Gastroesophageal sphincter (tissue), 3 donors: ENCODE measurements around the gene CTIF.

Source experiments
- CTCF ChIP-seq, 4 experiments: fragments of 200-600 bp in 2 of 4; fragments of 450-650 bp in 2 of 4; sonication (generic) in 1 of 4; IDR thresholded peaks; one replicate each; pipeline ENCODE4 v1.5.1; 2017 to 2019; ENCODE audit warnings: antibody characterized with exemption in 4 of 4, mild to moderate bottlenecking in 2 of 4, moderate library complexity in 2 of 4
- EP300 ChIP-seq: sonication (generic); formaldehyde crosslinking; IDR thresholded peaks from one replicate; pipeline ENCODE4 v1.6.1; 2017; ENCODE audit warnings: antibody characterized with exemption, mild to moderate bottlenecking
- POLR2A ChIP-seq, 2 donors: fragments of 450-650 bp; IDR thresholded peaks; one replicate each; pipeline ENCODE4 v1.6.1; 2017; ENCODE audit warnings: antibody characterized with exemption in 2 of 2, mild to moderate bottlenecking in 2 of 2, moderate library complexity in 1 of 2
- POLR2AphosphoS5 ChIP-seq: sonication (generic); formaldehyde crosslinking; IDR thresholded peaks from one replicate; pipeline ENCODE4 v1.6.1; 2017; ENCODE audit warnings: antibody characterized with exemption

GRCh38 chr18:48741866-48742265 is 203.0 kb downstream of the CTIF start:
- TF ChIP-seq CTCF (IDR thresholded peaks at IDR 0.05) (no peak), POLR2AphosphoS5 (no peak), EP300 (no peak), POLR2A (IDR thresholded peaks at IDR 0.05) (no peak)
